IPS-18c (cell line): ENCODE measurements around the gene MYH10.

ENCODE experiments used
- H3K4me3 ChIP-seq: 2 replicates; pipeline ENCODE4 v1.7.0; 2013; ENCODE audit warnings: low read depth, mild to moderate bottlenecking, low read length, moderate library complexity; ENCODE audit not compliant: insufficient read depth
- H3K9me3 ChIP-seq: one replicate; pipeline ENCODE4 v1.6.1; 2013; ENCODE audit warnings: mild to moderate bottlenecking, low read length, moderate library complexity; ENCODE audit not compliant: control insufficient read depth, insufficient read depth

MYH10 gene

GRCh38 chr17:8494021-8494420 is 136.5 kb downstream of the MYH10 start:
- no peak overlapping the region for H3K4me3 ChIP-seq
- peaks cover 3% of the 10 kb centered on the region for H3K9me3 ChIP-seq

GRCh38 chr17:8492121-8492520 is 138.4 kb downstream of the MYH10 start:
- Histone ChIP-seq H3K9me3 (peaks cover 3% of the 10 kb centered on the region), H3K4me3 (no peak overlapping the region)

GRCh38 chr17:8490256-8491023 is 140.1 kb downstream of the MYH10 start:
- no peak overlapping the region for H3K4me3 ChIP-seq
- peaks cover 3% of the 10 kb centered on the region for H3K9me3 ChIP-seq

GRCh38 chr17:8489841-8490240 is 140.7 kb downstream of the MYH10 start:
- H3K4me3 ChIP-seq = no peak overlapping the region
- peaks cover 3% of the 10 kb centered on the region for H3K9me3 ChIP-seq

- Histone ChIP-seq H3K4me3 (no peak overlapping the region), H3K9me3 (peaks cover 3% of the 10 kb centered on the region)
Observed at GRCh38 chr17:8488901-8489300, 141.6 kb downstream of the MYH10 start.

- Histone ChIP-seq H3K9me3 (peaks cover 3% of the 10 kb centered on the region), H3K4me3 (no peak overlapping the region)
Observed at GRCh38 chr17:8488491-8488890, 142.0 kb downstream of the MYH10 start.

GRCh38 chr17:8487743-8488142 is 142.8 kb downstream of the MYH10 start:
- Histone ChIP-seq H3K4me3 (no peak overlapping the region), H3K9me3 (peaks cover 3% of the 10 kb centered on the region)

GRCh38 chr17:8487130-8487645 is 143.3 kb downstream of the MYH10 start:
- Histone ChIP-seq H3K4me3 (no peak overlapping the region), H3K9me3 (peaks cover 3% of the 10 kb centered on the region)

GRCh38 chr17:8485491-8485890 is 145.0 kb downstream of the MYH10 start:
- H3K9me3 ChIP-seq = peaks cover under 1% of the 10 kb centered on the region
- H3K4me3 ChIP-seq = no peak overlapping the region

GRCh38 chr17:8484465-8484864 is 146.1 kb downstream of the MYH10 start:
- Histone ChIP-seq H3K4me3 (no peak overlapping the region), H3K9me3 (no peaks in the 10 kb centered on the region)

GRCh38 chr17:8482546-8482945 is 148.0 kb downstream of the MYH10 start:
- Histone ChIP-seq H3K9me3 (no peaks in the 10 kb centered on the region), H3K4me3 (no peak overlapping the region)

- no peak overlapping the region for H3K4me3 ChIP-seq
- no peaks in the 10 kb centered on the region for H3K9me3 ChIP-seq
Observed at GRCh38 chr17:8481703-8482102, 148.8 kb downstream of the MYH10 start.

- no peaks in the 10 kb centered on the region for H3K9me3 ChIP-seq
- no peak overlapping the region for H3K4me3 ChIP-seq
Observed at GRCh38 chr17:8481089-8481488, 149.4 kb downstream of the MYH10 start.

- H3K9me3 ChIP-seq = no peaks in the 10 kb centered on the region
- H3K4me3 ChIP-seq = no peak overlapping the region
Observed at GRCh38 chr17:8480011-8480976, 150.2 kb downstream of the MYH10 start.

- Histone ChIP-seq H3K9me3 (no peaks in the 10 kb centered on the region), H3K4me3 (no peak overlapping the region)
Observed at GRCh38 chr17:8479431-8479947, 151.0 kb downstream of the MYH10 start.

GRCh38 chr17:8477715-8478441 is 152.6 kb downstream of the MYH10 start:
- H3K4me3 ChIP-seq = no peak overlapping the region
- H3K9me3 ChIP-seq = no peaks in the 10 kb centered on the region

GRCh38 chr17:8477171-8477570 is 153.4 kb downstream of the MYH10 start:
- Histone ChIP-seq H3K9me3 (no peaks in the 10 kb centered on the region), H3K4me3 (no peak overlapping the region)
